Stimulated activated CD4-positive, alpha-beta T cell treated with anti-CD3 and anti-CD28 coated beads, Interleukin-2, amount 100 ng/mL, for 4 hours (primary cell): Measurements from ENCODE around the gene SLC28A1.
"Not testable (repeated sequence)": the region's sequence is repeated elsewhere in the genome, so short reads cannot be mapped to it uniquely, and the experiment has no call there.

Experiments used
- DNase-seq: peaks from one replicate; pipeline ENCODE4 v3.0.0-alpha.2; 2020; ENCODE audit warnings: low read depth

SLC28A1 gene

GRCh38 chr15:84862214-84862975 lies 22.1 kb upstream of the SLC28A1 start:
- no peak for DNase-seq

- DNase-seq: no peak
These were observed 20.7 kb upstream of the SLC28A1 start for GRCh38 chr15:84863565-84864443.

- no peak for DNase-seq
These were observed 20.0 kb upstream of the SLC28A1 start for GRCh38 chr15:84864444-84864795.

- DNase-seq: no peak
These were observed 19.3 kb upstream of the SLC28A1 start for GRCh38 chr15:84865074-84865569.

GRCh38 chr15:84868037-84868880 lies 16.2 kb upstream of the SLC28A1 start:
- no peak for DNase-seq

- DNase-seq: no peak
These were observed 15.0 kb upstream of the SLC28A1 start for GRCh38 chr15:84869510-84869909.

GRCh38 chr15:84871428-84871985 lies 13.0 kb upstream of the SLC28A1 start:
- no peak for DNase-seq

GRCh38 chr15:84872009-84872910 lies 12.2 kb upstream of the SLC28A1 start:
- DNase-seq: no peak

GRCh38 chr15:84873997-84874396 lies 10.5 kb upstream of the SLC28A1 start:
- no peak for DNase-seq

- DNase-seq: no peak
These were observed 9.3 kb upstream of the SLC28A1 start for GRCh38 chr15:84874981-84875699.

GRCh38 chr15:84876269-84876668 lies 8.2 kb upstream of the SLC28A1 start:
- no peak for DNase-seq

GRCh38 chr15:84877701-84878100 lies 6.8 kb upstream of the SLC28A1 start:
- DNase-seq: not testable (repeated sequence)

- DNase-seq: peak; percentile 40
These were observed 6.0 kb upstream of the SLC28A1 start for GRCh38 chr15:84878504-84878903.

- no peak for DNase-seq
These were observed 5.2 kb upstream of the SLC28A1 start for GRCh38 chr15:84879088-84879780.

GRCh38 chr15:84880007-84880406 lies 4.5 kb upstream of the SLC28A1 start:
- DNase-seq: no peak

GRCh38 chr15:84880822-84881519 lies 3.5 kb upstream of the SLC28A1 start:
- DNase-seq: no peak

- no peak for DNase-seq
These were observed 3.0 kb upstream of the SLC28A1 start for GRCh38 chr15:84881520-84881830.

- no peak for DNase-seq
These were observed 996 bp upstream of the SLC28A1 start for GRCh38 chr15:84883466-84883865.

- no peak for DNase-seq
These were observed 1.3 kb downstream of the SLC28A1 start for GRCh38 chr15:84885801-84886200.
